AG04450 (cell line): ENCODE measurements around the gene ADAMTS19. TPM values are rescaled to one million over a fixed set of nuclear protein-coding genes. Genes with fewer than 3 reads are reported as not detected.

Experiments used
- CTCF ChIA-PET: fragments of 300-600, 350-600 bp; formaldehyde crosslinking; extraction: SDS; loops from one replicate; lab custom pipeline; 2022; ENCODE audit warnings: antibody characterized with exemption, inconsistent platforms; lab: Charles Lee
- POLR2A ChIA-PET: fragments of 350-600 bp; formaldehyde crosslinking; extraction: SDS; loops from one replicate; lab custom pipeline; 2021; ENCODE audit warnings: antibody characterized with exemption, inconsistent platforms; lab: Yijun Ruan, JAX
- DNase-seq: peaks from one replicate; pipeline ENCODE4 v3.0.0-alpha.2; 2011; ENCODE audit warnings: low read depth, low spot score
- H3K27ac ChIP-seq: one replicate; pipeline ENCODE4 v1.5.1; 2012; ENCODE audit warnings: low read depth, low read length, control low read depth
- H3K27me3 ChIP-seq: one replicate; pipeline ENCODE4 v1.6.0; 2012; ENCODE audit warnings: low read length; ENCODE audit not compliant: control insufficient read depth, insufficient read depth
- H3K4me3 ChIP-seq: 2 replicates; pipeline ENCODE4 v1.5.1; 2011; ENCODE audit warnings: mild to moderate bottlenecking, low read depth, low read length, control low read depth
- H3K9me3 ChIP-seq: 2 replicates; pipeline ENCODE4 v1.5.1; 2012; ENCODE audit warnings: low read length; ENCODE audit not compliant: control insufficient read depth, insufficient read depth
- polyA plus RNA-seq: library from polyadenylated mRNA; depleted of rRNA; stranded (reverse); fragments of >200 nt; gene quantifications from 2 replicates; pipeline ENCODE4 v1.2.3, GENCODE V29; 2011
- TF ChIP-seq, protein P1 (sequence below): IDR thresholded peaks from 2 replicates; pipeline ENCODE4 v1.5.1; 2011; ENCODE audit warnings: low read depth, low read length, control low read depth, inconsistent platforms

Gene ADAMTS19
- polyA plus RNA-seq, 1 experiment, result 0.02 TPM

DNA sequence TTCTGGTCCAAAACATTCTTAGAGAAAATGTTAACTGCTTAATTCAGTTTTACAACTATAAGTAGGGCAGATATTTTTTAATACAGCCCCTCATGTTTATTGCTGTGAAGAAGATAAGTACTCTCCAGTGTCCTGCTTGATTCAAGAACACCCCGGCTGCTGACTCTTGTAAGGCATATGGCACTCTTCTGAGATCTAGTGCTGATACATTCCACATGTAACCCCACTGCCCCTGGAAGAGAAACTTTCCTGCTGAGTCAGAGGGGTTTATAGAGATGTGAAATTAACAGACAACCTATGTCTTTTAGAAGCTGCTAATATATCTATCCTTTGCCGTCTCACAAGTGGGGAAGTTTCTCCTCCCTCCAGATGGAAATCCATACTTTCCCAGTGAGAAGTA, 286.8 kb downstream of the ADAMTS19 start:
- POLR2A ChIA-PET, result no interaction called here
- CTCF ChIA-PET, result no interaction called here
- Histone ChIP-seq H3K9me3 (no peaks in the 10 kb centered on the region), H3K27ac (no peak overlapping the region), H3K27me3 (no peaks in the 10 kb centered on the region), H3K4me3 (no peak overlapping the region)
- no peak for DNase-seq
- TF ChIP-seq, protein P1, sequence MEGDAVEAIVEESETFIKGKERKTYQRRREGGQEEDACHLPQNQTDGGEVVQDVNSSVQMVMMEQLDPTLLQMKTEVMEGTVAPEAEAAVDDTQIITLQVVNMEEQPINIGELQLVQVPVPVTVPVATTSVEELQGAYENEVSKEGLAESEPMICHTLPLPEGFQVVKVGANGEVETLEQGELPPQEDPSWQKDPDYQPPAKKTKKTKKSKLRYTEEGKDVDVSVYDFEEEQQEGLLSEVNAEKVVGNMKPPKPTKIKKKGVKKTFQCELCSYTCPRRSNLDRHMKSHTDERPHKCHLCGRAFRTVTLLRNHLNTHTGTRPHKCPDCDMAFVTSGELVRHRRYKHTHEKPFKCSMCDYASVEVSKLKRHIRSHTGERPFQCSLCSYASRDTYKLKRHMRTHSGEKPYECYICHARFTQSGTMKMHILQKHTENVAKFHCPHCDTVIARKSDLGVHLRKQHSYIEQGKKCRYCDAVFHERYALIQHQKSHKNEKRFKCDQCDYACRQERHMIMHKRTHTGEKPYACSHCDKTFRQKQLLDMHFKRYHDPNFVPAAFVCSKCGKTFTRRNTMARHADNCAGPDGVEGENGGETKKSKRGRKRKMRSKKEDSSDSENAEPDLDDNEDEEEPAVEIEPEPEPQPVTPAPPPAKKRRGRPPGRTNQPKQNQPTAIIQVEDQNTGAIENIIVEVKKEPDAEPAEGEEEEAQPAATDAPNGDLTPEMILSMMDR, result no peak

DNA sequence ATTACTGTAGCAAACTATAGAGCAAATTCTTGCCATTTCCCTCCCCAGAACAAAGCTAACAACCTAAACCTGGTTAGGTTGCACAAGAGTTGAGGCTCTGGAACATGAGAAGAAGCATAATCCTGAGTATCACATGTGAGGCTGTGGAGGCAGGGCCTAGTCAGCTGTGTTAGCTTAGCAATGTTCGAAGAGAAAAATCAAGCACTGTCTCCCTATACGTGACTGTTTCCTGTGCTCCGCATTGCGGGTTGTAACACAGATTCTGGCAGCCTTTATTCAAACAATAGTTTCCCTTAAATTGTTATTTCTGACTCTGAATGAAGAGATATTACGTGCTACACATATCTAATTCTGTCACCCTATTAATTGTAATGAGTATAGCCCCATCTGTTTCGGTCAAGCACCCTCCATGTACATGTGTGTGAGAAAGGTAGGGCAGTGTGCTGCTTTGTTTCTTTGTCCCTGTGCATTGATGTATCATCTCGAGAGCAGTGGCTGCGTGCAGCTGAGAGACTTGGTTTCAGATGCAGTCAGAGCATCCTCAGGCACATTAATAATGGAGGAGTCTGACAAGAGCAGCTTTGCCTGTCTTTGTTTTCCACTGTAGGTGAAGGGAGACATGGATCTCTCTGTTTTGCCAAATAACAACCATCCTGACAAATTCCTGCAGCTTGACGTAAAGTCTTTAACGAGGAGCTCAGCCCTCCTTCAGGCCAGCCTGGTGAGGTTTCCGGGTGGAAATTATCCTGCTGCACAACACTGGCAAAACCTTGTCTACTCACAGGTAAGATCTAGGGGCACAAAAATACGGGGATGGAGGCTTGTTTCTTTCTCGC, 287.7 kb downstream of the ADAMTS19 start, which contains the start of gene MINAR2:
MINAR2 (plus strand) TSS at position 523 of the 836 bp plus-strand sequence; CDS start at position 620, 97 bp downstream.
- no peak for DNase-seq
- Histone ChIP-seq H3K9me3 (no peaks in the 10 kb centered on the region), H3K4me3 (no peak within 1 kb of the TSS), H3K27ac (no peak within 1 kb of the TSS), H3K27me3 (no peaks in the 10 kb centered on the region)
- ChIA-PET CTCF (interaction anchor here (1.2 kb wide), 1 partner anchor 105 kb away, joined by 3 read pairs; no protein-coding TSS in a partner anchor), POLR2A (no interaction called here)
- TF ChIP-seq, protein P1, result no peak

DNA sequence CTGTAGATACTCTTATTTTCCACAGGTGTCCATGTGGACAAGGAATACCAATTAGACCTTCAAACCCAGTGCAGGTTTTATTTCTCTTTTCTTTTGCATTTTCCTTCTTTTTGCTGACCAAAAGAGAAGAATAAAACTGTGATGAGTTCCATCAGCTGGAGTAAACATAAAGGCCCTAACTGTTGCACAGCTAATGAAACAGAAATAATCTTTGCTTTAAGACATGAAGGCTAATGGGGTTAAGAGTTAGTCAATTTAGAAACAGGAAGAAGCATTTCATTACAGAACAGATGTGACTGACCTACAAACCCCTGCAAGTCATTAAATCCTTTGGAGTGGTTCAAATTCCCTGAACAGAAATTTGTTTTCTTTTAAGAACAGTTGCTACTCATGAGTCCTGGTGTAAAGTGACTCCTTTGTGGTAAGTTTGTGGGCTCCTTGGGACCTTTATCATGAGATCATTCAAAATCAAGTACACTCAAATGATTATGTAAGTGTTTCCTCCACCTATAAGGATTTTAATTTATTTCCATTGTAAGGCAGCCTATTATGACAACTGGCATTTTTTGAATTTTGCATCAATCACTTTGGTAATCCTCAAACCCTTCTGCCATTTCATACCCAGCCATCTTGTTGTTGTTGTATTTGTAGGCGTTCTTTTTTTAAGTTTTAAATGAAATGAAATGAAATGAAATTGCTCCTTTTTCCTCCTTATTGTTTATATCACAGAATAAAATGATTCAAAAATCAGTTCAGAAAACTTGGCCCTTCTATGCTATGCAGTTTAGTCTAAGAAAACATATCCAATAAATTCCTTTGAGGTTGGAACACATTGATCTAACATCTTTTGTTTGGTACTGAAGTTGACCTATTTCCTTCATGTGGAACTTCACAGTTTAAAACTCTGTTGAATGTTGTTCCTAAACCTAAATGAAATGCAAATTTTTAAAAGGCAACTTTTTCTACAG, 289.1 kb downstream of the ADAMTS19 start:
- no peak overlapping the region for H3K27ac ChIP-seq
- no peak overlapping the region for H3K4me3 ChIP-seq
- no peak for DNase-seq
- CTCF ChIA-PET, result interaction anchor here (1.2 kb wide), 1 partner anchor 103 kb away, joined by 3 read pairs; no protein-coding TSS in a partner anchor
- H3K9me3 ChIP-seq, result no peaks in the 10 kb centered on the region
- TF ChIP-seq, protein P1, result no peak
- POLR2A ChIA-PET, result no interaction called here
- no peaks in the 10 kb centered on the region for H3K27me3 ChIP-seq

DNA sequence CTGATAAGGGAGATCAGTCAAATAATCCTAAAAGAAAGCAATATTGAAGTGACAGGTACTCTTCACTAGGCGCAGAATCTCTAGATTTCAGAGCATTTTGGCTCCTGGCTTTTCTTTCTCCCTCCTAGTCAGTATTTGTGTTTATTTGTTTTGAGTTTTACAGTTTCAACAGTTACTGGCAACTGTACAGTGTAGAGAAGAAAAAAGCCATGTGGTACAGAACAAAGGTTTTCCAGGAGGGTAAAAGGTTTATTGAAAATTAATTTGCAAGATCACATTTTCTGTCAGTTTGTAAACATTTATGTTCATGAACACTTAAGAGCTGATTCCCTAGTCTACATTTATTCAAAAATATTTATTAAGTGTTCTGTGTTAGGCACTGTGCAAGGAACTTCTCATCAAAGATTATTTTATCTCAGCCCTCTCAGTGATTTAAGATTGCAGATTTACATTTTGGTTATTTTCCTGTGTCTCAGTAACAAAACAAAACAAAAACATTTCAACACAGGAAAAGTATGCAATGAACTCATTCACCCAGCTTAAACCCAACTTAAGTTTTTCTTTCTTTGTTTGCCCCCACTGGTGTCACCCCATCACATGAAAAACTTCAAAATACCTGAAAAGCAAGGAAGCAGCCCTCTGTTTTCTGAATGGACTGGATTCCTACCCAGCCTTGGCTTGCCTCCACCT, 300.7 kb downstream of the ADAMTS19 start:
- DNase-seq, result no peak
- TF ChIP-seq, protein P1, result no peak
- Histone ChIP-seq H3K27ac (no peak overlapping the region), H3K4me3 (no peak overlapping the region), H3K9me3 (no peaks in the 10 kb centered on the region), H3K27me3 (no peaks in the 10 kb centered on the region)
- ChIA-PET CTCF (interaction anchor here (3.9 kb wide), 1 partner anchor 10 kb away, joined by 25 read pairs; no protein-coding TSS in a partner anchor), POLR2A (interaction anchor here (0.7 kb wide), 1 partner anchor 10 kb away, joined by 3 read pairs; no protein-coding TSS in a partner anchor)
